Measurements from ENCODE around the gene GOLGB1.

GOLGB1 gene

GRCh38 chr3:121630355-121630754 lies 119.2 kb downstream of the GOLGB1 start:
- no peak overlapping the region for H3K4me2 ChIP-seq (ENCODE audit: low read length)
- no peak for TF ChIP-seq EZH2phosphoT487 (IDR thresholded peaks at IDR 0.05; ENCODE audit: borderline replicate concordance, low read length)
- no peak for TF ChIP-seq CTCF (IDR thresholded peaks at IDR 0.05; ENCODE audit: low read depth, low read length, poor library complexity, severe bottlenecking)
- H3K79me2 ChIP-seq (ENCODE audit: control insufficient read depth, low read length), result no peaks in the 10 kb centered on the region
- H3K9me3 ChIP-seq (ENCODE audit: control insufficient read depth, insufficient read depth, low read length), result no peaks in the 10 kb centered on the region
- no peaks in the 10 kb centered on the region for H3K4me1 ChIP-seq (ENCODE audit: control insufficient read depth, low read length)
- H3K9me2 ChIP-seq (replicated peaks; ENCODE audit: control insufficient read depth, low read length), result no peaks in the 10 kb centered on the region
- no peaks in the 10 kb centered on the region for H3F3A ChIP-seq (ENCODE audit: control insufficient read depth, insufficient read depth)
- H3K4me3 ChIP-seq (ENCODE audit: low read length), result no peak overlapping the region
- no peaks in the 10 kb centered on the region for H3K27me3 ChIP-seq (ENCODE audit: control insufficient read depth, low read length)
- H3K36me3 ChIP-seq (ENCODE audit: control insufficient read depth, low read length), result peaks cover 37% of the 10 kb centered on the region
- no peaks in the 10 kb centered on the region for H4K20me1 ChIP-seq (ENCODE audit: control insufficient read depth, insufficient read depth, low read depth, low read length)
- no peak overlapping the region for H3K27ac ChIP-seq (ENCODE audit: low read depth, low read length)

DNA sequence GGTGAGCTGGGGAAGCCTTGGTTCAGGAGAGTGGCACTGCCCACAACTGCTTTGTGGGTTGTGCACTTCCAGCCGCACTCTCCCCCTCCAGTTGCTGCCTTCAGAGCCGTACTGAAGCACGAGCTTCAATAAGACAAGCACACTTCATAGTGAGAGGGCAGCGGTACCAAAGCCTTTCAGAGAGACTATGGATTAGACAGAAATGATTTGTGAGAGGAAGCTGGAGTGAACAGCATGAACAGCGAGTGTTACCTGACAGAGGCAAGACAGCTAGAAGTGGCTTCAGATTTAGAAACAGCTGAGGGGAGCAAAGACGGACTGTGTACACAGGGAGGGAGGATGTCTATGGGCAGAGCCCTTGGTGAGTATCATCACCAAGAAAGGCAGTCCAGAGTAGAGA lies 119.9 kb downstream of the GOLGB1 start:
- TF ChIP-seq EZH2phosphoT487 (IDR thresholded peaks at IDR 0.05; ENCODE audit: borderline replicate concordance, low read length), result no peak
- TF ChIP-seq CTCF (IDR thresholded peaks at IDR 0.05; ENCODE audit: low read depth, low read length, poor library complexity, severe bottlenecking), result no peak
- Histone ChIP-seq H3K36me3 (ENCODE audit: control insufficient read depth, low read length) (peaks cover 33% of the 10 kb centered on the region), H4K20me1 (ENCODE audit: control insufficient read depth, insufficient read depth, low read depth, low read length) (no peaks in the 10 kb centered on the region), H3F3A (ENCODE audit: control insufficient read depth, insufficient read depth) (no peaks in the 10 kb centered on the region), H3K79me2 (ENCODE audit: control insufficient read depth, low read length) (no peaks in the 10 kb centered on the region), H3K9me3 (ENCODE audit: control insufficient read depth, insufficient read depth, low read length) (no peaks in the 10 kb centered on the region), H3K4me2 (ENCODE audit: low read length) (no peak overlapping the region), H3K4me1 (ENCODE audit: control insufficient read depth, low read length) (no peaks in the 10 kb centered on the region), H3K4me3 (ENCODE audit: low read length) (no peak overlapping the region), H3K27ac (ENCODE audit: low read depth, low read length) (no peak overlapping the region), H3K9me2 (replicated peaks; ENCODE audit: control insufficient read depth, low read length) (no peaks in the 10 kb centered on the region), H3K27me3 (ENCODE audit: control insufficient read depth, low read length) (no peaks in the 10 kb centered on the region)

GRCh38 chr3:121627622-121628021 lies 121.9 kb downstream of the GOLGB1 start:
- no peak overlapping the region for H3K4me3 ChIP-seq (ENCODE audit: low read length)
- no peak for TF ChIP-seq CTCF (IDR thresholded peaks at IDR 0.05; ENCODE audit: low read depth, low read length, poor library complexity, severe bottlenecking)
- TF ChIP-seq EZH2phosphoT487 (IDR thresholded peaks at IDR 0.05; ENCODE audit: borderline replicate concordance, low read length), result no peak
- no peaks in the 10 kb centered on the region for H3K79me2 ChIP-seq (ENCODE audit: control insufficient read depth, low read length)
- H3K27me3 ChIP-seq (ENCODE audit: control insufficient read depth, low read length), result no peaks in the 10 kb centered on the region
- no peaks in the 10 kb centered on the region for H4K20me1 ChIP-seq (ENCODE audit: control insufficient read depth, insufficient read depth, low read depth, low read length)
- H3K9me3 ChIP-seq (ENCODE audit: control insufficient read depth, insufficient read depth, low read length), result no peaks in the 10 kb centered on the region
- H3K9me2 ChIP-seq (replicated peaks; ENCODE audit: control insufficient read depth, low read length), result no peaks in the 10 kb centered on the region
- H3F3A ChIP-seq (ENCODE audit: control insufficient read depth, insufficient read depth), result no peaks in the 10 kb centered on the region
- H3K27ac ChIP-seq (ENCODE audit: low read depth, low read length), result no peak overlapping the region
- H3K36me3 ChIP-seq (ENCODE audit: control insufficient read depth, low read length), result peaks cover 16% of the 10 kb centered on the region
- H3K4me1 ChIP-seq (ENCODE audit: control insufficient read depth, low read length), result no peaks in the 10 kb centered on the region
- no peak overlapping the region for H3K4me2 ChIP-seq (ENCODE audit: low read length)

DNA sequence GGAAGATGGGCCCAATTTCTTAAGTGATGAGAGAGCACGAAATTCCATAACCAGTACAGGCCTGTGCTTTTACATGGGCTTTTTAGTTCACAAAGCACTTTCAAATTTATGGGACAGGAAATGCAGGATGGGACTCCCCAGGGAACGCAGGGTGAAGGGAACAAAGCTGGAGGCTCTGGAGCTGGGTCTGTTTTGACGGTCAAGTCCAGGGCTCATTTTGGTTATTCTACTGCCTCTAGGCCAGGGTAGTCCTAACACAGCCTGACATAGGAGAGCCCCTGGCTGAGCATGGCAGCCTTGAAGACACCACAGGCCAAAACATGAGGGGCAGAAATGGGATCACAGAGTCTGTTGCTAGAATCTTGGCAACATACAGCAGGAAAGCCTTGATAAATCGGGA lies 122.3 kb downstream of the GOLGB1 start:
- H3K27me3 ChIP-seq (ENCODE audit: control insufficient read depth, low read length), result no peaks in the 10 kb centered on the region
- H3K36me3 ChIP-seq (ENCODE audit: control insufficient read depth, low read length), result peaks cover 14% of the 10 kb centered on the region
- TF ChIP-seq EZH2phosphoT487 (IDR thresholded peaks at IDR 0.05; ENCODE audit: borderline replicate concordance, low read length), result no peak
- no peaks in the 10 kb centered on the region for H3K79me2 ChIP-seq (ENCODE audit: control insufficient read depth, low read length)
- H3K4me3 ChIP-seq (ENCODE audit: low read length), result no peak overlapping the region
- no peak overlapping the region for H3K4me2 ChIP-seq (ENCODE audit: low read length)
- no peaks in the 10 kb centered on the region for H3K4me1 ChIP-seq (ENCODE audit: control insufficient read depth, low read length)
- no peaks in the 10 kb centered on the region for H4K20me1 ChIP-seq (ENCODE audit: control insufficient read depth, insufficient read depth, low read depth, low read length)
- no peak overlapping the region for H3K27ac ChIP-seq (ENCODE audit: low read depth, low read length)
- H3K9me2 ChIP-seq (replicated peaks; ENCODE audit: control insufficient read depth, low read length), result no peaks in the 10 kb centered on the region
- no peaks in the 10 kb centered on the region for H3K9me3 ChIP-seq (ENCODE audit: control insufficient read depth, insufficient read depth, low read length)
- H3F3A ChIP-seq (ENCODE audit: control insufficient read depth, insufficient read depth), result no peaks in the 10 kb centered on the region
